H1 (cell line): ENCODE data around the gene OR4K1. TPM values are rescaled to one million over a fixed set of nuclear protein-coding genes. Genes with fewer than 3 reads are reported as not detected.

Source experiments
- CBX5 ChIP-seq: fragments of 300-800, 300-1000 bp; sonication (generic); IDR thresholded peaks from 2 replicates; pipeline ENCODE4 v1.7.1; 2016; ENCODE audit warnings: antibody characterized with exemption, low read length, low read depth
- CHD7 ChIP-seq: fragments of 300-600 bp; sonication (generic); IDR thresholded peaks from 2 replicates; pipeline ENCODE4 v1.7.1; 2012; ENCODE audit warnings: low read length, moderate library complexity, mild to moderate bottlenecking, inconsistent platforms; ENCODE audit not compliant: insufficient replicate concordance
- CTBP2 ChIP-seq: IDR thresholded peaks from 2 replicates; pipeline ENCODE4 v1.7.0; 2011; ENCODE audit warnings: borderline replicate concordance, mild to moderate bottlenecking, moderate library complexity, mixed read lengths, low read length; ENCODE audit not compliant: insufficient read depth, insufficient read length
- EZH2 ChIP-seq: fragments of 200-600 bp; sonication (generic); IDR thresholded peaks from 2 replicates; pipeline ENCODE4 v1.7.1; 2012; ENCODE audit warnings: low read depth, mild to moderate bottlenecking, moderate library complexity, low read length, inconsistent platforms; ENCODE audit not compliant: severe bottlenecking
- KDM1A ChIP-seq: fragments of 200-600, 300-600 bp; sonication (generic); IDR thresholded peaks from 2 replicates; pipeline ENCODE4 v1.7.1; 2016; ENCODE audit warnings: mild to moderate bottlenecking, low read length, borderline replicate concordance
- MAX ChIP-seq: IDR thresholded peaks from 2 replicates; pipeline ENCODE4 v1.6.1; 2012; ENCODE audit warnings: inconsistent platforms
- POLR2A ChIP-seq, 2 experiments: IDR thresholded peaks; 1 replicate in 1 of 2; 2 replicates in 1 of 2; pipeline ENCODE4 v1.6.1; 2011; ENCODE audit warnings: low read depth in 2 of 2, low read length in 2 of 2, mild to moderate bottlenecking in 2 of 2; ENCODE audit errors: control extremely low read depth in 1 of 2
- SP1 ChIP-seq: IDR thresholded peaks from 2 replicates; pipeline ENCODE4 v1.6.1; 2011; ENCODE audit warnings: low read depth, low read length
- SP4 ChIP-seq: IDR thresholded peaks from 2 replicates; pipeline ENCODE4 v1.6.1; 2012; ENCODE audit warnings: low read length, inconsistent platforms
- TBP ChIP-seq: IDR thresholded peaks from 2 replicates; pipeline ENCODE4 v1.6.1; 2011; ENCODE audit warnings: low read depth, low read length, improper control_type of control experiment
- YY1 ChIP-seq: IDR thresholded peaks from 2 replicates; pipeline ENCODE4 v1.6.1; 2011; ENCODE audit warnings: low read depth, mild to moderate bottlenecking, low read length
- polyA plus RNA-seq, 7 experiments: library from polyadenylated mRNA; depleted of rRNA in 3 of 7; stranded (reverse) in 5 of 7; unstranded in 2 of 7; fragments of >200 nt in 5 of 7; fragments of 200-250 nt in 2 of 7; gene quantifications; 1 replicate in 5 of 7; 2 replicates in 1 of 7; 4 replicates in 1 of 7; pipeline versions ENCODE4 v1.2.1 to v1.2.3, GENCODE V29; 2011 to 2013; ENCODE audit warnings: missing spikeins in 2 of 7, mixed read lengths in 2 of 7
- total RNA-seq: library from RNA; stranded (reverse); fragmentation: NEBNext Ultra II Directional; extraction: Animal tissue kit (Norgen Biotek cat#: 25700); gene quantifications from 2 replicates; pipeline ENCODE4 v1.2.1, GENCODE V29; 2021

The OR4K1 gene
- total and polyA plus RNA-seq, 2 of the 8 experiments (the other 6 are each of a cell fraction or from before 2014, with no cell fraction given) = not detected

- TF ChIP-seq CHD7 = no peak
- no peak for TF ChIP-seq CTBP2
- no peak for TF ChIP-seq SP4
- TF ChIP-seq MAX = no peak
- no peak for TF ChIP-seq EZH2
- TF ChIP-seq CBX5 = no peak
- no peak for TF ChIP-seq KDM1A
- TF ChIP-seq TBP = no peak
- TF ChIP-seq POLR2A (IDR thresholded peaks at IDR 0.05; ENCODE audit: control extremely low read depth in 1 of 2, low read depth in 2 of 2, low read length in 2 of 2) = no peak
- TF ChIP-seq YY1 = no peak
- TF ChIP-seq SP1 = no peak
These were observed 12.0 kb upstream of the OR4K1 start (continued) for GRCh38 chr14:19918553-19919264.
